Spleen (tissue), 7 donors: ENCODE measurements around the gene SPNS2.

Experiments
- CTCF ChIP-seq, 11 experiments: fragments of 200-600 bp in 7 of 11; fragments of 450-650 bp in 4 of 11; sonication (generic) in 4 of 11; IDR thresholded peaks in 8 of 11; conservative IDR thresholded peaks in 3 of 11; 1 replicate in 7 of 11; 2 replicates in 4 of 11; pipeline versions ENCODE4 v1.4.0 to v1.8.0; 2016 to 2021; ENCODE audit warnings: antibody characterized with exemption in 11 of 11, inconsistent platforms in 4 of 11, mild to moderate bottlenecking in 1 of 11
- POLR2A ChIP-seq, 3 donors: fragments of 450-650 bp; IDR thresholded peaks; one replicate each; pipeline ENCODE4 v1.5.1; 2017; ENCODE audit warnings: antibody characterized with exemption in 3 of 3, mild to moderate bottlenecking in 1 of 3
- POLR2AphosphoS5 ChIP-seq, 3 donors: sonication (generic); formaldehyde crosslinking; IDR thresholded peaks; one replicate each; pipeline ENCODE4 v1.5.1; 2017; ENCODE audit warnings: antibody characterized with exemption in 3 of 3
- donor health status: DM: no; HTN: no; CAD: no; lungs with moderate emphysema.
- donor health status: DM: no; HTN: no; CAD: no.
- donor health status: DM: no; HTN: no; CAD: no.

- TF ChIP-seq CTCF (IDR thresholded peaks at IDR 0.05 in 8 of 11, conservative IDR thresholded peaks at IDR 0.05 in 3 of 11) (no peak), POLR2AphosphoS5 (IDR thresholded peaks at IDR 0.05) (peak in 2 of 3 donors; percentile 48 to 76), POLR2A (IDR thresholded peaks at IDR 0.05) (no peak)
Measured at GRCh38 chr17:4534515-4534914, 35.8 kb downstream of the SPNS2 start.
